Adrenal gland (tissue), 5 donors: ENCODE data around the gene ADPRS.

ENCODE experiments used
- CTCF ChIP-seq, 6 experiments: fragments of 450-650 bp in 4 of 6; fragments of 200-600 bp in 2 of 6; sonication (generic) in 1 of 6; IDR thresholded peaks; 1 replicate in 5 of 6; 2 replicates in 1 of 6; pipeline versions ENCODE4 v1.5.1 to v1.8.0; 2016 to 2021; ENCODE audit warnings: antibody characterized with exemption in 6 of 6, mild to moderate bottlenecking in 2 of 6, moderate library complexity in 1 of 6
- POLR2A ChIP-seq, 2 donors: fragments of 450-650 bp; IDR thresholded peaks; one replicate each; pipeline ENCODE4 v1.6.1; 2017; ENCODE audit warnings: antibody characterized with exemption in 2 of 2, mild to moderate bottlenecking in 2 of 2, moderate library complexity in 1 of 2
- donor health status: DM: no; HTN: no; CAD: no.

- TF ChIP-seq CTCF (IDR thresholded peaks at IDR 0.05) (no peak), POLR2A (IDR thresholded peaks at IDR 0.05) (no peak)
These were observed 8.5 kb upstream of the ADPRS start for GRCh38 chr1:36080236-36080635.
